Activated CD4-positive, alpha-beta T cell treated with anti-CD3 and anti-CD28 coated beads for 36 hours (primary cell): ENCODE results near the gene ARF3. TPM values are rescaled to one million over a fixed set of nuclear protein-coding genes. Genes with fewer than 3 reads are reported as not detected.
A peak's percentile ranks its signal among the peaks of the same experiment; 100 is the strongest.

ENCODE experiments used
- ATAC-seq: fragments of 200-7000 bp; cut with Tn5 transposase; one replicate; pipeline ENCODE4 v1.10.0; 2021; ENCODE audit warnings: mild to moderate bottlenecking, moderate library complexity
- CTCF ChIA-PET: fragments of 350-600 bp; sonication (Branson Sonifier 250); formaldehyde crosslinking; loops from one replicate; lab custom pipeline; 2021; ENCODE audit warnings: antibody characterized with exemption; lab: Charles Lee
- POLR2A ChIA-PET: fragments of 350-600 bp; sonication (Branson Sonifier 250); formaldehyde crosslinking; loops from one replicate; lab custom pipeline; 2021; ENCODE audit warnings: antibody characterized with exemption, inconsistent platforms; lab: Charles Lee
- DNase-seq: peaks from one replicate; pipeline ENCODE4 v3.0.0-alpha.2; 2020
- H3K27ac Mint-ChIP-seq: one replicate; pipeline ENCODE4 v1.8.0; 2021; ENCODE audit warnings: mixed read lengths
- H3K27me3 Mint-ChIP-seq: one replicate; pipeline ENCODE4 v1.8.0; 2021; ENCODE audit warnings: mixed read lengths
- H3K36me3 Mint-ChIP-seq: one replicate; pipeline ENCODE4 v1.8.0; 2021; ENCODE audit warnings: low read depth, mixed read lengths
- H3K4me1 Mint-ChIP-seq: one replicate; pipeline ENCODE4 v1.8.0; 2021; ENCODE audit warnings: mixed read lengths
- H3K4me3 Mint-ChIP-seq: one replicate; pipeline ENCODE4 v1.8.0; 2021; ENCODE audit warnings: mild to moderate bottlenecking, moderate library complexity, mixed read lengths
- H3K9me3 Mint-ChIP-seq: one replicate; pipeline ENCODE4 v1.8.0; 2021; ENCODE audit warnings: low read depth, mixed read lengths
- intact Hi-C, 2 experiments: fragments of 100-400 bp; cut with DNase I in 1 of 2; cut with micrococcal nuclease in 1 of 2; formaldehyde crosslinking; loops; one replicate each; pipeline versions ENCODE4 v1.14.2 to v1.15.1; 2022 to 2024; cut with DNase I, micrococcal nuclease
- total RNA-seq, 2 experiments: library from RNA; stranded (reverse); gene quantifications; one replicate each; pipeline ENCODE4 v1.2.3, GENCODE V29; 2021

ARF3 gene
- total RNA-seq, 2 experiments from 2014 or later, result 84.7 to 96.1 TPM

GRCh38 chr12:48965298-48965838, 8.1 kb upstream of the ARF3 start:
- intact Hi-C loops, result no loop called here
- peaks cover 4% of the 10 kb centered on the region for H3K27me3 Mint-ChIP-seq
- ChIA-PET CTCF (interaction anchor here (0.6 to 0.7 kb wide), 2 partner anchors 30 to 40 kb away, joined by 3 read pairs; no protein-coding TSS in a partner anchor), POLR2A (no interaction called here)
- DNase-seq (no peak), ATAC-seq (peak; percentile 57)
- no peak overlapping the region for H3K4me3 Mint-ChIP-seq
- H3K4me1 Mint-ChIP-seq, result peaks cover 15% of the 10 kb centered on the region
- H3K36me3 Mint-ChIP-seq, result no peaks in the 10 kb centered on the region
- H3K9me3 Mint-ChIP-seq, result no peaks in the 10 kb centered on the region
- H3K27ac Mint-ChIP-seq, result no peak overlapping the region

GRCh38 chr12:48961801-48962200, 4.5 kb upstream of the ARF3 start:
- CTCF ChIA-PET, result interaction anchor here (2.4 kb wide), 1 partner anchor 16 kb away, joined by 9 read pairs; the partner anchor contains the start of gene WNT1
- ATAC-seq, result no peak
- DNase-seq, result no peak
- peaks cover 5% of the 10 kb centered on the region for H3K4me1 Mint-ChIP-seq
- no peaks in the 10 kb centered on the region for H3K9me3 Mint-ChIP-seq
- H3K27ac Mint-ChIP-seq, result no peak overlapping the region
- H3K27me3 Mint-ChIP-seq, result no peaks in the 10 kb centered on the region
- intact Hi-C loops, result no loop called here
- no peaks in the 10 kb centered on the region for H3K36me3 Mint-ChIP-seq
- POLR2A ChIA-PET, result interaction anchor here (0.6 kb wide), 1 partner anchor 56 kb away, joined by 3 read pairs; no protein-coding TSS in a partner anchor
- H3K4me3 Mint-ChIP-seq, result no peak overlapping the region

- H3K27me3 Mint-ChIP-seq, result no peaks in the 10 kb centered on the region
- DNase-seq (no peak), ATAC-seq (no peak)
- POLR2A ChIA-PET, result no interaction called here
- intact Hi-C loops, result no loop called here
- no peaks in the 10 kb centered on the region for H3K9me3 Mint-ChIP-seq
- no peak overlapping the region for H3K4me3 Mint-ChIP-seq
- no peak overlapping the region for H3K27ac Mint-ChIP-seq
- peaks cover 7% of the 10 kb centered on the region for H3K4me1 Mint-ChIP-seq
- no peaks in the 10 kb centered on the region for H3K36me3 Mint-ChIP-seq
- CTCF ChIA-PET, result interaction anchor here (2.4 kb wide), 1 partner anchor 16 kb away, joined by 9 read pairs; the partner anchor contains the start of gene WNT1
These were observed 4.0 kb upstream of the ARF3 start for GRCh38 chr12:48961331-48961730.

GRCh38 chr12:48960834-48961233, 3.5 kb upstream of the ARF3 start:
- ATAC-seq (no peak), DNase-seq (no peak)
- ChIA-PET POLR2A (no interaction called here), CTCF (interaction anchor here (2.4 kb wide), 1 partner anchor 17 kb away, joined by 9 read pairs; the partner anchor contains the start of gene WNT1)
- Mint-ChIP-seq H3K27me3 (no peaks in the 10 kb centered on the region), H3K4me3 (no peak overlapping the region), H3K9me3 (no peaks in the 10 kb centered on the region), H3K4me1 (peaks cover 12% of the 10 kb centered on the region), H3K27ac (no peak overlapping the region), H3K36me3 (peaks cover 1% of the 10 kb centered on the region)
- intact Hi-C loops, result no loop called here

GRCh38 chr12:48958049-48958388, 732 bp upstream of the ARF3 start:
- H3K9me3 Mint-ChIP-seq, result no peaks in the 10 kb centered on the region
- ChIA-PET POLR2A (interaction anchor here (0.6 to 1.4 kb wide), 6 partner anchors 8 to 173 kb away, joined by 3 to 5 read pairs (median 4); partner anchors contain the start of genes FKBP11, RND1 and TUBA1B), CTCF (interaction anchor here (0.5 to 4.5 kb wide), 15 partner anchors 11 to 163 kb away, joined by 3 to 20 read pairs (median 5); partner anchors contain the start of genes DDN, DDX23, FKBP11 and WNT1)
- intact Hi-C loops, result loop anchor here in 1 of 2 experiments (5.0 kb wide), 1 partner anchor 801 kb away; the partner anchor contains the start of gene ASB8
- no peaks in the 10 kb centered on the region for H3K27me3 Mint-ChIP-seq
- peaks cover 23% of the 10 kb centered on the region for H3K4me1 Mint-ChIP-seq
- no peak overlapping the region for H3K27ac Mint-ChIP-seq
- ATAC-seq (no peak), DNase-seq (no peak)
- peak overlapping the region; percentile 92 for H3K4me3 Mint-ChIP-seq
- H3K36me3 Mint-ChIP-seq, result peaks cover 11% of the 10 kb centered on the region

GRCh38 chr12:48956279-48957140, 777 bp downstream of the ARF3 start:
- CTCF ChIA-PET, result interaction anchor here (0.9 to 4.5 kb wide), 13 partner anchors 12 to 160 kb away, joined by 3 to 20 read pairs (median 4); partner anchors contain the start of genes DDX23 and WNT1
- ATAC-seq (peak; percentile 21), DNase-seq (peak; percentile 58)
- intact Hi-C loops, result loop anchor here (1.0 to 5.0 kb wide), 12 partner anchors 21 to 799 kb away; partner anchors contain the start of genes ASB8 (in 1 of the 2), CCNT1 (in 1 of the 2), DDX23 (in 1 of the 2) and FKBP11 (in 1 of the 2)
- POLR2A ChIA-PET, result interaction anchor here (0.5 to 1.4 kb wide), 7 partner anchors 26 to 274 kb away, joined by 3 to 5 read pairs (median 3); partner anchors contain the start of genes FKBP11, KANSL2 and TUBA1A
- Mint-ChIP-seq H3K4me1 (peaks cover 23% of the 10 kb centered on the region), H3K9me3 (no peaks in the 10 kb centered on the region), H3K27me3 (no peaks in the 10 kb centered on the region), H3K27ac (peak overlapping the region; percentile 74), H3K4me3 (peak overlapping the region; percentile 92), H3K36me3 (peaks cover 20% of the 10 kb centered on the region)

- DNase-seq (no peak), ATAC-seq (no peak)
- no peak overlapping the region for H3K4me3 Mint-ChIP-seq
- H3K27me3 Mint-ChIP-seq, result no peaks in the 10 kb centered on the region
- intact Hi-C loops, result loop anchor here in 1 of 2 experiments (5.0 kb wide), 1 partner anchor 798 kb away; the partner anchor contains the start of gene ASB8
- H3K4me1 Mint-ChIP-seq, result peaks cover 23% of the 10 kb centered on the region
- POLR2A ChIA-PET, result interaction anchor here (0.6 kb wide), 1 partner anchor 108 kb away, joined by 3 read pairs; no protein-coding TSS in a partner anchor
- CTCF ChIA-PET, result interaction anchor here (0.6 to 4.5 kb wide), 7 partner anchors 12 to 126 kb away, joined by 3 to 20 read pairs (median 4); partner anchors contain the start of gene WNT1
- peak overlapping the region; percentile 19 for H3K27ac Mint-ChIP-seq
- H3K9me3 Mint-ChIP-seq, result no peaks in the 10 kb centered on the region
- peaks cover 20% of the 10 kb centered on the region for H3K36me3 Mint-ChIP-seq
These were observed 2.3 kb downstream of the ARF3 start for GRCh38 chr12:48954841-48955501.

- Mint-ChIP-seq H3K27me3 (no peaks in the 10 kb centered on the region), H3K4me3 (no peak overlapping the region), H3K27ac (no peak overlapping the region), H3K9me3 (no peaks in the 10 kb centered on the region), H3K36me3 (peaks cover 23% of the 10 kb centered on the region), H3K4me1 (peaks cover 23% of the 10 kb centered on the region)
- ATAC-seq, result no peak
- no peak for DNase-seq
- POLR2A ChIA-PET, result no interaction called here
- CTCF ChIA-PET, result interaction anchor here (0.5 to 1.3 kb wide), 6 partner anchors 23 to 63 kb away, joined by 3 to 4 read pairs (median 3); partner anchors contain the start of gene FKBP11
- intact Hi-C loops, result no loop called here
These were observed 3.2 kb downstream of the ARF3 start for GRCh38 chr12:48954061-48954460.

- peaks cover 25% of the 10 kb centered on the region for H3K4me1 Mint-ChIP-seq
- no peak overlapping the region for H3K27ac Mint-ChIP-seq
- no peaks in the 10 kb centered on the region for H3K9me3 Mint-ChIP-seq
- CTCF ChIA-PET, result interaction anchor here (0.6 to 2.2 kb wide), 8 partner anchors 11 to 97 kb away, joined by 3 to 12 read pairs (median 4); no protein-coding TSS in a partner anchor
- POLR2A ChIA-PET, result interaction anchor here (0.6 kb wide), 1 partner anchor 179 kb away, joined by 3 read pairs; no protein-coding TSS in a partner anchor
- ATAC-seq (no peak), DNase-seq (no peak)
- H3K36me3 Mint-ChIP-seq, result peaks cover 28% of the 10 kb centered on the region
- intact Hi-C loops, result no loop called here
- no peaks in the 10 kb centered on the region for H3K27me3 Mint-ChIP-seq
- H3K4me3 Mint-ChIP-seq, result no peak overlapping the region
These were observed 4.6 kb downstream of the ARF3 start for GRCh38 chr12:48952691-48953090.

GRCh38 chr12:48947727-48948126, 9.6 kb downstream of the ARF3 start:
- peaks cover 19% of the 10 kb centered on the region for H3K36me3 Mint-ChIP-seq
- H3K4me3 Mint-ChIP-seq, result no peak overlapping the region
- no peak overlapping the region for H3K27ac Mint-ChIP-seq
- ATAC-seq (no peak), DNase-seq (no peak)
- H3K27me3 Mint-ChIP-seq, result no peaks in the 10 kb centered on the region
- CTCF ChIA-PET, result interaction anchor here (0.6 to 1.5 kb wide), 4 partner anchors 9 to 927 kb away, joined by 3 to 5 read pairs (median 4); no protein-coding TSS in a partner anchor
- intact Hi-C loops, result no loop called here
- no peaks in the 10 kb centered on the region for H3K9me3 Mint-ChIP-seq
- H3K4me1 Mint-ChIP-seq, result peaks cover 5% of the 10 kb centered on the region
- POLR2A ChIA-PET, result interaction anchor here (0.6 kb wide), 1 partner anchor 10 kb away, joined by 3 read pairs; the partner anchor contains the start of gene ARF3
